GM21423 (cell line): ENCODE results near the gene GALNT18.

ENCODE experiments used
- ATAC-seq: cut with Tn5 transposase; IDR thresholded peaks from one replicate; pipeline ENCODE4 v1.9.1; 2021; ENCODE audit warnings: mild to moderate bottlenecking, moderate library complexity; ENCODE audit not compliant: unreplicated experiment

GALNT18 gene

GRCh38 chr11:11568651-11569229, 53.1 kb downstream of the GALNT18 start:
- ATAC-seq, result no peak

DNA sequence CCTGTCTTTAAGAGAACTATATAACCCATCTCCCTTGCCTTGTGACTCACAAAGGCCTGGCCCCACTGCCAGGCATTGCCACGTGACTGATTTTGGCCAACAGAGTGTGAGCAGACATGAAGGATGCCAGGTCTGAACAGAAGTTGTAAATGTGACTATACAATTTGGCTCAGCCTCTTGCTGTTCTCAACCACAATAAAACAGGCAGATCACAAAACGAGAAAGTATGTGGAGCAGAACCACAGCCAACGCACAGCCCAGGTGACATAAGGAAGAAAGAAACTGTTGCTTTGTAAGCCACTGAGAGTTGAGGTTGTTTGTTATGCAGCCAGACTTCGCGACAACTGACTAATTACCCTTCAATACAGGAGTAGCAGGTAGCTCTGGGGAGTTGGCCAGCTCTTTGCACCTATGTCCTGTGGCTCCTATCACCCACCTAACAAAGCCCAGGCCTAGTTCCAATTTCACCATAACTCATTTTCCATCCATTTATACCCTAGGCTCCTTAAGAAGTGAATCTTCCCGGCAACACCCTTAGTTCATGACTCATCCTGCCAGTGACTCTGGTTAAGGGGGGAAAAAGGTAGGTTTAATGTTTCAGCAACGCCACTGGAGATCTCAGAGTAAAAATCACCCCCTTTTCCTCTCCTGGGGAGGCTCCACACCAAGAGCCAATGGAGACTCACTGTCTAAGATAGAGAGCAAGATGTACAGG, 53.7 kb downstream of the GALNT18 start:
- ATAC-seq, result no peak

- ATAC-seq, result no peak
Measured at GRCh38 chr11:11565636-11566035, 56.2 kb downstream of the GALNT18 start.

GRCh38 chr11:11563200-11563975, 58.4 kb downstream of the GALNT18 start:
- ATAC-seq, result no peak

GRCh38 chr11:11561991-11562390, 59.8 kb downstream of the GALNT18 start:
- ATAC-seq, result no peak

DNA sequence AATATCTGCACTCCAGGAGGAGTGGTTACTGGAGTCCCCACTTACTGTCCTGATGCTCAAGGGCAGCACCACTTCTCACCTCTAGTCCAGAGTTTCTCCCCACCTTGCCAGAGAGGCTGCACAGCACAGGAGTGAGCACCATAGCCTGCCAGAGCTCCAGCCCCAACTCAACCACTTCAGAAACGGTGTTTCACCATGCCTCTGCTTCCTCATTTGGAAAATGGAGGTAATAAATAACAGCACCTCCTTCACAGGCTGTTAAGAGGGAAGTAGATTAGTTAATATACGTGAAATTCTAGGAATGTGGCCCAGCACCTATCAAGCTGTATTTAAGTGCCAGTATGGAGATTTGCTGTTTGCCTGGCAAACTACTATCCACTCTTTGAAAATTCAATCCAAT, 63.0 kb downstream of the GALNT18 start:
- ATAC-seq, result no peak

GRCh38 chr11:11558396-11558795, 63.4 kb downstream of the GALNT18 start:
- ATAC-seq, result no peak

- ATAC-seq, result no peak
Measured at GRCh38 chr11:11555208-11555607, 66.6 kb downstream of the GALNT18 start.

- ATAC-seq, result no peak
Measured at GRCh38 chr11:11553573-11553972, 68.2 kb downstream of the GALNT18 start.

GRCh38 chr11:11552529-11553087, 69.2 kb downstream of the GALNT18 start:
- no peak for ATAC-seq

DNA sequence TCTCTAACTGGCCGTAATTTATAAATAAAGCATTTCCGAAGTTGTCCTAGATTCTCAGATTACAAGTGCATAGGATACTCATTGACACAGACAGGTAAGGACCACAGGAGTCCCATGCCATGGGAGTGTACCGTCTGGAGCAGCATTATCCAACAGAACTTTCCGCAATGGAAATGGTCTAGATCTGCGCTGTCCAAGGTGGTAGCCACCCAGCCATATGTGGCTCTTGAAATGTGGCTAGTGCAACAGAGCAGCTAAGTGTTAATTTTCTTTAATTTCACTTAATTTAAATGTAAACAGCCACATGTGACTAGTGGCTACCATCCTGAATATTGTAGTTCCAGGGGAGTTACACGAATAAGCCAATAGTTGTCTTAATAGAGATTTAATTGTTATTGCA, 71.3 kb downstream of the GALNT18 start:
- no peak for ATAC-seq

GRCh38 chr11:11545285-11546275, 76.2 kb downstream of the GALNT18 start:
- ATAC-seq, result no peak

DNA sequence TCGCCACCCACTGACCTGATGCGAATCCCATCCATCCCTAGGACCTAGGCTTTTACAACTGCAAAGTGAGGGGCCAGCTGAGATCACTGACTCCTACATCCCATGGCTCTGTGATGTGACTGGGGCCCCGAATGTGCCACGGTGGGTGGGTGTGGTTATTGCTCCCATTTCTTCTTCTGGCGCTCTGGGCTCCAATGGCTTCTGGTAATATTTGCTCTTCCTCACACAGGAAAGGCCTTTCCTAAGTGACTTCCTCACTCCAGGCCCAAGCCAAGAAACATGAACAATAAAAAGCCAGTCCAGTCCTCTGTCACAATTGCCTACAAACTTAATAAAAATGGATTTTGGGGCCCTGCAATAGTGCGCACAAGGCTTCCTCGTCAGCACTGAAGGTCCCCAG, 78.1 kb downstream of the GALNT18 start:
- ATAC-seq, result no peak

DNA sequence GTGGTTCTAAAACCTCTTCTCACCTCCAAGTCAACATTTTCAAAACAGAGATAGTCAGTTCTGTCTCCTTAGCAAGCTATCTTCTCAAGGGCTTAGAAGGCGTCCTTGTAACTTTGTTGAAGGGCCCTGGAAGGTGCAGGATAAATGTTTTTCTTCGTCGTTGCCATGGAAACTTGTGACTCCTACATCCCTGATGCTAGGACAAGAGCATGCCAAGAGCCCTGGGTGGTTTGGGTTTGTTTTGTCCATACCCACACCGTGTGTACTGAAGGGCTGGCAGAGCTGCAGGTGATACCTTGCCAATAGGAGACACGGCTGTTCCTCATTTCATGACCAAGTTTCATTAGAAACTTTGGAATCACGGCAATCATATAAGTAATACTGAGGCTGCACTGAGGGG, 81.6 kb downstream of the GALNT18 start:
- no peak for ATAC-seq

DNA sequence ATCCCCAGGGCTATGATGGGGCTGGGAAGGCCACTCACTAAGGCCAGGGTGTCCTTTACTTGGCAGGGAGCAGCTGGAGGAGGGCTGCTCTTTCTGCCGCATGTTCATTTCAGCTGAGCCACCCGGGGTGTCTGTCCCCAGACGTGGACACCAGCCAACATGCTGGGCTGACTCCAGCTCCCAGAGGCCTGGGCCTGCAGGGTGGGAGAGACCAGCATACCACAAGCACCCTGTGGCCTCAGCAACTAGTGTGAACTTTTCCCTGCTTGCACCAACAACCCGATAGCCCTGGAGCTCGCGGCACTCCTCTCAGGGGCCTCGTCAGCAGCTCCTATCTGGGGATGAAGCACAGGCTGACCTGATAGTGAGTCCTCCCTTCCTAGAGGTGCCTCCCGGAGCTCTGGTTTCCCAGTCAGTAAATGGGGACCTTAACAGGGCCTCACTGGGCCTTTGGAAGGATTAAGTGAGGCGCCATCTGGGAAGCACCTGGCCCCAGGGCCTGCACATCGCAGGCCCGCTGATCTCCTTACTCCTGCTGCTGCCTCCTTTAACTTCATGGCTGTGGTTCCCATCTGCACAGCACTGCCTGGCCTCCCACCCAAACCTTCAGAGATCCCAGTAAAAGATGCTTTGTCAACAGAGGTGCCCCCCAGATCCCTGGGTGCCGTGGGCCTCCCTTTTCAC, 83.4 kb downstream of the GALNT18 start:
- no peak for ATAC-seq

DNA sequence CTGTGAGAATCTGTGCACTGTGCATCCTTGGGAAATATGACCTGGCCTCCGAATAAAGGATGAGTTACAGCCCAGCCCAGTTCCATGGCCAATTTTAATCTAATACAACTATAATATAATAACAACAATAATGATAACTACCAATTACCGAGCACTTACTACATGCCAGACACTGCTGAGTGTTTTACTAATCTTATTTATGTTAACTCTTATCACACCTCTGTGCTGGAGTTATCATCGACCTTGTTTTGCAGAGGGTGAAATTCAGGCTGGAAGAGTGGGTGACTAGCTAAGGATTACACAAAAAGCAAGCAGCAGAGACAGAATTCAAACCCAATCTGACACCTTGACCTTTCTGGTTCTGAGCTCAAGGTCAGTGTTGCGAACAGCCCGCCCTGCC, 83.9 kb downstream of the GALNT18 start:
- no peak for ATAC-seq

DNA sequence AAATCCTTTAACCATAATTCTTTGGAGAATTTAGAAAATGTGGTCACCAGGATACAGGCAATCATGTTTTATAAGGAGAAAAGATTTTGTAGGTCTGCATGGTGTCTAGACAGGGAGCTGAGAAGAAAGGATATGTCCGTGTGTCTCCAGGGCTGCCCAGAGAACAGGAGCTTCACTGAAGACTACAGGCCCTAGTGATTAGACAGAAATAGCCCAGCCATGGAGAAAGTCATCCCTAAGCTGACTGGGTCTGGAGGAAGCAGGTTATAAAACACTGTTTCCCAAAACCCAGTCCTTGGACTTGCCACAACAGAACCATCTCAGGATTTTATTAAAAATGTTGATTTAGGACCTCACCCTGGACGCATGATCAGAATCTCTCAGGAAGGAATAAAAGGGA, 84.4 kb downstream of the GALNT18 start:
- ATAC-seq, result no peak

GRCh38 chr11:11536650-11537049, 85.2 kb downstream of the GALNT18 start:
- no peak for ATAC-seq

DNA sequence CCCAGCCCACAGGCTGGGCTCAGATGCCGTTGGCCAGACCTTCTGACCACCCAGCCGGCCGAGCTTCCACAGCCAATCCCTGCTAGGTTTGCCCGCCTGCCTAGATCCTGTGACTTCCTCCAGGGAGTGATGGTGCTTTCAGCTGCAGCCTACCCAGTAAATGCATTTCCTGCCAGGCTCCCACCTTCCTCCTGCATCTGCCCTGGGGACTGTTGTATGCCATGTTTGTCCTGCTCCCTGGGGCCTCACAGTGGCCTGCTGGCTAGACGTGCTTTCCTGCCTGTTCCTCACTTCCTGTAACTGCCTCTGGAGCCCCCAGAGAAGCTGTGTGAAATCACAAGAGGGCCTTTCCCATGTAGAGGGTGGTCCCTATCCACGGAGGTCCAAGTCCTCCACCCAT, 86.2 kb downstream of the GALNT18 start:
- no peak for ATAC-seq

- ATAC-seq, result no peak
Measured at GRCh38 chr11:11534981-11535380, 86.8 kb downstream of the GALNT18 start.
